Astrocyte (in vitro differentiated cells and primary cell): ENCODE data around the gene GRIK3.

Experiments
- EZH2 ChIP-seq: IDR thresholded peaks from 2 replicates; pipeline ENCODE4 v1.6.1; 2012; ENCODE audit warnings: mild to moderate bottlenecking, low read length, inconsistent platforms; ENCODE audit not compliant: insufficient read depth
- TF ChIP-seq, protein P1 (sequence below): IDR thresholded peaks from 2 replicates; pipeline ENCODE4 v1.5.1; 2011; ENCODE audit warnings: low read depth, mild to moderate bottlenecking, inconsistent platforms, low read length, moderate library complexity; ENCODE audit not compliant: insufficient read depth

GRCh38 chr1:36778740-36779139 lies 255.6 kb downstream of the GRIK3 start:
- TF ChIP-seq, protein P1, sequence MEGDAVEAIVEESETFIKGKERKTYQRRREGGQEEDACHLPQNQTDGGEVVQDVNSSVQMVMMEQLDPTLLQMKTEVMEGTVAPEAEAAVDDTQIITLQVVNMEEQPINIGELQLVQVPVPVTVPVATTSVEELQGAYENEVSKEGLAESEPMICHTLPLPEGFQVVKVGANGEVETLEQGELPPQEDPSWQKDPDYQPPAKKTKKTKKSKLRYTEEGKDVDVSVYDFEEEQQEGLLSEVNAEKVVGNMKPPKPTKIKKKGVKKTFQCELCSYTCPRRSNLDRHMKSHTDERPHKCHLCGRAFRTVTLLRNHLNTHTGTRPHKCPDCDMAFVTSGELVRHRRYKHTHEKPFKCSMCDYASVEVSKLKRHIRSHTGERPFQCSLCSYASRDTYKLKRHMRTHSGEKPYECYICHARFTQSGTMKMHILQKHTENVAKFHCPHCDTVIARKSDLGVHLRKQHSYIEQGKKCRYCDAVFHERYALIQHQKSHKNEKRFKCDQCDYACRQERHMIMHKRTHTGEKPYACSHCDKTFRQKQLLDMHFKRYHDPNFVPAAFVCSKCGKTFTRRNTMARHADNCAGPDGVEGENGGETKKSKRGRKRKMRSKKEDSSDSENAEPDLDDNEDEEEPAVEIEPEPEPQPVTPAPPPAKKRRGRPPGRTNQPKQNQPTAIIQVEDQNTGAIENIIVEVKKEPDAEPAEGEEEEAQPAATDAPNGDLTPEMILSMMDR = no peak
- TF ChIP-seq EZH2 = no peak
